ENCODE data around the gene MSH5. TPM values are rescaled to one million over a fixed set of nuclear protein-coding genes. Genes with fewer than 3 reads are reported as not detected.

MSH5 gene
- total RNA-seq, 2 experiments from 2014 or later = 96.9 to 105 TPM

GRCh38 chr6:31749301-31750036, 9.7 kb downstream of the MSH5 start:
- CTCF ChIA-PET = interaction anchor here (0.6 to 0.9 kb wide), 2 partner anchors 41 to 697 kb away, joined by 3 read pairs; no protein-coding TSS in a partner anchor
- no peaks in the 10 kb centered on the region for H3K9me3 Mint-ChIP-seq
- peaks cover 33% of the 10 kb centered on the region for H3K36me3 Mint-ChIP-seq (ENCODE audit: low read depth)
- no peak for TF ChIP-seq CTCF (IDR thresholded peaks at IDR 0.05)
- intact Hi-C loops (cut with micrococcal nuclease) = no loop called here
- DNase-seq (no peak), ATAC-seq (no peak)
- no peaks in the 10 kb centered on the region for H3K27me3 Mint-ChIP-seq
- H3K4me1 Mint-ChIP-seq (ENCODE audit: low read depth) = peaks cover 2% of the 10 kb centered on the region
- no peak overlapping the region for H3K27ac Mint-ChIP-seq
- POLR2A ChIA-PET = interaction anchor here (1.0 kb wide), 1 partner anchor 24 kb away, joined by 3 read pairs; no protein-coding TSS in a partner anchor
- H3K4me3 Mint-ChIP-seq = no peak overlapping the region

GRCh38 chr6:31750411-31751022, 10.7 kb downstream of the MSH5 start:
- Mint-ChIP-seq H3K4me1 (ENCODE audit: low read depth) (peaks cover 2% of the 10 kb centered on the region), H3K9me3 (no peaks in the 10 kb centered on the region), H3K27me3 (no peaks in the 10 kb centered on the region), H3K27ac (no peak overlapping the region), H3K36me3 (ENCODE audit: low read depth) (peaks cover 26% of the 10 kb centered on the region), H3K4me3 (no peak overlapping the region)
- no peak for TF ChIP-seq CTCF (IDR thresholded peaks at IDR 0.05)
- POLR2A ChIA-PET = interaction anchor here (0.6 kb wide), 1 partner anchor 10 kb away, joined by 4 read pairs; no protein-coding TSS in a partner anchor
- intact Hi-C loops (cut with micrococcal nuclease) = no loop called here
- DNase-seq = no peak
- no peak for ATAC-seq
- CTCF ChIA-PET = interaction anchor here (0.9 kb wide), 1 partner anchor 40 kb away, joined by 3 read pairs; no protein-coding TSS in a partner anchor

- H3K4me3 Mint-ChIP-seq = no peak overlapping the region
- H3K9me3 Mint-ChIP-seq = no peaks in the 10 kb centered on the region
- intact Hi-C loops (cut with micrococcal nuclease) = no loop called here
- DNase-seq = no peak
- H3K27ac Mint-ChIP-seq = no peak overlapping the region
- POLR2A ChIA-PET = interaction anchor here (0.7 to 1.5 kb wide), 4 partner anchors 12 to 135 kb away, joined by 3 to 8 read pairs (median 6); partner anchors contain the start of gene MSH5
- H3K27me3 Mint-ChIP-seq = no peaks in the 10 kb centered on the region
- H3K4me1 Mint-ChIP-seq (ENCODE audit: low read depth) = no peaks in the 10 kb centered on the region
- H3K36me3 Mint-ChIP-seq (ENCODE audit: low read depth) = peaks cover 22% of the 10 kb centered on the region
- no peak for ATAC-seq
- CTCF ChIA-PET = interaction anchor here (2.2 kb wide), 1 partner anchor 17 kb away, joined by 10 read pairs; no protein-coding TSS in a partner anchor
- TF ChIP-seq CTCF (IDR thresholded peaks at IDR 0.05) = no peak
These were observed 13.0 kb downstream of the MSH5 start for GRCh38 chr6:31752739-31753319.

GRCh38 chr6:31758281-31758680, 18.5 kb downstream of the MSH5 start:
- peaks cover 43% of the 10 kb centered on the region for H3K36me3 Mint-ChIP-seq (ENCODE audit: low read depth)
- intact Hi-C loops (cut with micrococcal nuclease) = no loop called here
- no peak for TF ChIP-seq CTCF (IDR thresholded peaks at IDR 0.05)
- no peak overlapping the region for H3K4me3 Mint-ChIP-seq
- DNase-seq (no peak), ATAC-seq (no peak)
- no peaks in the 10 kb centered on the region for H3K27me3 Mint-ChIP-seq
- ChIA-PET POLR2A (interaction anchor here (1.2 to 1.7 kb wide), 5 partner anchors 11 to 33 kb away, joined by 3 to 7 read pairs (median 5); partner anchors contain the start of gene MSH5), CTCF (interaction anchor here (1.2 to 1.8 kb wide), 2 partner anchors 11 to 34 kb away, joined by 3 to 11 read pairs; no protein-coding TSS in a partner anchor)
- no peaks in the 10 kb centered on the region for H3K4me1 Mint-ChIP-seq (ENCODE audit: low read depth)
- no peaks in the 10 kb centered on the region for H3K9me3 Mint-ChIP-seq
- H3K27ac Mint-ChIP-seq = no peak overlapping the region
